ENCODE measurements around the gene CORT. TPM values are rescaled to one million over a fixed set of nuclear protein-coding genes. Genes with fewer than 3 reads are reported as not detected.

Gene CORT, protein sequence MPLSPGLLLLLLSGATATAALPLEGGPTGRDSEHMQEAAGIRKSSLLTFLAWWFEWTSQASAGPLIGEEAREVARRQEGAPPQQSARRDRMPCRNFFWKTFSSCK
- total RNA-seq = under 1 TPM in 2 of 6 donors, not detected in 4; 0.26 to 0.59 TPM

GRCh38 chr1:10449751-10450150 is at the start of gene CORT:
CORT (plus strand) TSS chr1:10450031; CDS start chr1:10450224, 193 bp downstream.
- no peaks in the 10 kb centered on the region for H3K9me3 ChIP-seq
- no peak within 1 kb of the TSS for H3K27ac ChIP-seq
- peaks cover 0 to 2% (median 0%) of the 10 kb centered on the region in 4 donors for H3K36me3 ChIP-seq
- DNase-seq (no peak), ATAC-seq (ENCODE audit: low FRiP score in 2 of 2) (no peak)
- H3K4me3 ChIP-seq = no peak within 1 kb of the TSS
- peaks cover 0 to 9% (median 2%) of the 10 kb centered on the region in 4 donors for H3K4me1 ChIP-seq
- H3K27me3 ChIP-seq = no peaks in the 10 kb centered on the region
- WGBS, 2 donors = 91 to 93% methylated on average over 10 of the region's 10 CpGs
- TF ChIP-seq CTCF (IDR thresholded peaks at IDR 0.05) (no peak), POLR2AphosphoS5 (IDR thresholded peaks at IDR 0.05) (no peak), POLR2A (IDR thresholded peaks at IDR 0.05) (no peak), EP300 (IDR thresholded peaks at IDR 0.05) (no peak)

GRCh38 chr1:10401281-10401680 is 48.5 kb upstream of the CORT start:
- TF ChIP-seq POLR2A (IDR thresholded peaks at IDR 0.05) = no peak
- TF ChIP-seq EP300 (IDR thresholded peaks at IDR 0.05) = no peak
- TF ChIP-seq CTCF (IDR thresholded peaks at IDR 0.05) = no peak
- TF ChIP-seq POLR2AphosphoS5 (IDR thresholded peaks at IDR 0.05) = no peak
- DNase-seq (no peak), ATAC-seq (ENCODE audit: low FRiP score in 2 of 2) (no peak)
- no peaks in the 10 kb centered on the region for H3K9me3 ChIP-seq
- peak overlapping the region; percentile 6 to 95 (median 77) for H3K27ac ChIP-seq
- H3K36me3 ChIP-seq = peaks cover 22 to 37% (median 37%) of the 10 kb centered on the region in 4 donors
- peaks cover 13 to 28% (median 20%) of the 10 kb centered on the region in 4 donors for H3K4me1 ChIP-seq
- H3K4me3 ChIP-seq = peak overlapping the region in 1 of 4 donors; percentile 96
- WGBS, 2 donors = 81 to 83% methylated on average over 1 of the region's 1 CpG
- no peaks in the 10 kb centered on the region for H3K27me3 ChIP-seq

DNA sequence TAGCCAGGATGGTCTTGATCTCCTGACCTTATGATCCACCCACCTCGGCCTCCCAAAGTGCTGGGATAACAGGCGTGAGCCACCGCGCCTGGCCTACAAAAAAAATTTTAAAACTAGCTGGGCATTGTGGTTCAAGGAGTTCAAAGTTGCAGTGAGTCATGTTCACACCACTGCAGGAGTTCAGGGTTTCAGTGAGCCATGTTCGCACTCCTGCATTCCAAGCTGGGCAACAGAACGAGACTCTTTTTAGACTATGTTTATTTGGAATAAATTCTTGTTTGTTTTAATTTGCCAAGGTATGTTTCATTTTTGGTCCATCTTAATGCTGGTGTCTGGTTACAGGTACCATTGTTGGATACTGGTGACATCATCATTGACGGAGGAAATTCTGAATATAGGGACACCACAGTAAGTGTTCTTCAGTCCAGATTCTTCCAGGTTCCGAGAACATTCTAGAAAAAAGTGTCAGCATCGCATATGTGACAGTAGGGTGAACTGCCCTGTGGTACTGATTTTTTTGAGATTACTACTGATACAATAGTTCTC is 47.0 kb upstream of the CORT start:
- no peak for DNase-seq
- Histone ChIP-seq H3K4me1 (peaks cover 13 to 25% (median 18%) of the 10 kb centered on the region in 4 donors), H3K4me3 (no peak overlapping the region), H3K27me3 (no peaks in the 10 kb centered on the region), H3K36me3 (peaks cover 34 to 52% (median 51%) of the 10 kb centered on the region in 4 donors), H3K9me3 (no peaks in the 10 kb centered on the region), H3K27ac (no peak overlapping the region)
- ATAC-seq (ENCODE audit: low FRiP score in 2 of 2) = no peak
- no peak for TF ChIP-seq CTCF (IDR thresholded peaks at IDR 0.05)
- TF ChIP-seq EP300 (IDR thresholded peaks at IDR 0.05) = no peak
- no peak for TF ChIP-seq POLR2A (IDR thresholded peaks at IDR 0.05)
- TF ChIP-seq POLR2AphosphoS5 (IDR thresholded peaks at IDR 0.05) = no peak
- 90 to 95% methylated on average over 9 of the region's 9 CpGs for WGBS, 2 donors

DNA sequence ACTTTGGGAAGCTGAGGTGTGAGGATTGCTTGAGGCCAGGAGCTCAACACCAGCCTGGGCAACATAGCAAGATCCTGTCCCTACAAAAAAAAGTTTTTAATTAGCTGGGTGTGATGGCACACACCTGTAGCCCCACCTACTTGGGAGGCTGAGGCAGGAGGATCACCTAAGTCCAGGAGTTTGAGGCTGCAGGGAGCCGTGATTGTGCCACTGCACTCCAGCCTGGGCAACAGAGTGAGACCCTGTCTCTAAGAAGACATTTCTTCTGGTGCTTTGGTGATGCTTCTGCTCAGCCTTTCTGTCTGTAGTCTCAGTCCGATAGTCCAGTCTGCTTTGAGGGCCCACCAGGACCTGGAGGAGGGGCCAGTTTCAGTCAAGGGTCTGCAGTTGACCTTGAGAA is 42.6 kb upstream of the CORT start:
- no peak overlapping the region for H3K4me3 ChIP-seq
- H3K9me3 ChIP-seq = no peaks in the 10 kb centered on the region
- no peak for DNase-seq
- H3K4me1 ChIP-seq = no peaks in the 10 kb centered on the region
- no peaks in the 10 kb centered on the region for H3K27me3 ChIP-seq
- WGBS, 2 donors = 96 to 100% methylated on average over 1 to 2 of the region's 2 CpGs
- no peak overlapping the region for H3K27ac ChIP-seq
- no peak for ATAC-seq (ENCODE audit: low FRiP score in 2 of 2)
- no peak for TF ChIP-seq POLR2AphosphoS5 (IDR thresholded peaks at IDR 0.05)
- no peak for TF ChIP-seq CTCF (IDR thresholded peaks at IDR 0.05)
- TF ChIP-seq EP300 (IDR thresholded peaks at IDR 0.05) = no peak
- no peak for TF ChIP-seq POLR2A (IDR thresholded peaks at IDR 0.05)
- peaks cover 51 to 96% (median 92%) of the 10 kb centered on the region in 4 donors for H3K36me3 ChIP-seq
